OCI-M2 (cell line): ENCODE measurements around the gene NPTXR.

Experiments used
- DNase-seq: peaks from one replicate; lab custom pipeline; 2025; ENCODE audit not compliant: unreplicated experiment; lab: John Stamatoyannopoulos, UW

NPTXR gene

DNA sequence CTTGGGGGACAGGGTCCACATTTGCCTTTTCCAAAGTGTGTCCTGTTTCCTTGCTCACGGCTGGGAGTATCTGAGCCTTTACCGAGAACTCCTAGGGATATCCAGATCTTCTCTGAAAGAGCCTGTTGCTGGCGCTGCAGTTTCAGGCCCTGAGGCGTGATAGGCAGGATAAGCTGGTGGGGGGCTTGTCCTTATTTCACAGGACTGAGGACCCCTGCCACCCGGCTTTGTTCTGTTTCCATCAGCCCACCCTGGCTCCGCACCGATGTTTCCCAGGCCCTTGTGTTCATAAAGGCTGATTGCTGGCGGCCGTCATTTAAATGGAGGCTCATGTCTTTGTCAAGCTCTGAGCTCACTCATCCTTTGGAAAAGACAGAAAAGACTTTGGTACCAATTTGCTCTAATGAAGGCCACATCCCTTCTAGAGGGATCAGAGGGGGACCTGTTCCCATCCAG lies 9.4 kb upstream of the NPTXR start:
- no peak for DNase-seq

DNA sequence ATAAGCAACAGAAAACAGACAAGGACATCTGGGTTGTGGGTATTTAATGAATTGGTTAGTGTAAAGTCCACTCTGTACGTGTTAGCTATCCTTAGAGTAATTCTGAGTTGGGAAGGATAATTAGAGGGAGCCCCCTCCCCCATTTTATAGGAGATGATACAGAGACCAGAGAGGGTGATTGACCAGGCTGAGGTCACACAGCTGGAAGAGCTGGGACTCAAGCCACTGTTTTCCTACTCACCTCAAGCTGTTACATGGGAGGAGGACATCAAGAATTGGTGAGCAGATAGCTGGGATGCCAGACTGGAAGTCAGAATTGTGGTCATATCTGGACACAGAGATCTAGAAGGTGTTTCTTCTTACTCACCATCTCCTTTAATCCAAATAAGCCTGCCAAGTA lies 8.7 kb upstream of the NPTXR start:
- DNase-seq: no peak

DNA sequence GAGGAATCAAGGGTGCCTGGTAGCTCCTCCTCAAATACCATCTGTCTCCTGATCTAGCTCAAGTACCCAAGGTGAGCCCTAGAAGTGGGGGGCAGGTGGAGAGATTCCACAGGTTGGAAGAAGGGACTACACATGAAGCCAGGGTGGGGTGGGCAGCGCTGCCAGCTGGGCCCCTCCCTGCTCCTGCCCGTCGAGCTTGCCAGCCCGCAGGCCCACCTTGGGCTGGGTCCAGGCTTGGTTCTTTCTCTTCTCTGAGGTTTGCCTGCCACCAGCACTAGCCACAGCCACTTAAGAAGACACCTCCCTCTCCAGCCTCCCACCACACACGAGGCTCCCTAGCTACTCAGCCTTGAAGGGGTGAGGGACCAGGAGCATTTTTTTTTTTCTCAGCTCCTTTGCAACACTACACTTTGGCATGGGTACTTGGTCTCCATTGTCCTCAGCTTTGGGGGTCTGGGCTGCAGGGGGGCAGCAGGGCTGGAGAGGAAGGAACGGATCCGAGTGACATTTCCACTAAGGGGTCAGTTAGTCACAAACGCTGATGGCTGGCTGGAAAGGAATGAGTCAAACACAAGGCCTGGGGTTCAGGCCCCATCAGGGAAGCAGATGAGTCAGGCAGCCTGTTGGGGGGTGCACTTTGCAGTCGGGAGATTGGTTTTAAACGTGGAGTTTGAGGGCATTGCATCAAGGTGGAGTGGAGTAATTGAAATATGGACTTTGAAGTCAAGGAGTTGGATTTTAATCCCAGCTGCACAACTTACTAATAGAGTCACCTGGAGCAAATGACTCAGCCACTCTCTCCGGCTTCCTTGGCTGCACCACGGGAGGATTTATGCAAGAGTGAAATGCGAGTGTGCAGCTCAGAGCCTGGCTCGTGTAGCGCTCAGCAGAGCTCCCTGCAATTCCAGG lies 7.4 kb upstream of the NPTXR start:
- DNase-seq: no peak

DNA sequence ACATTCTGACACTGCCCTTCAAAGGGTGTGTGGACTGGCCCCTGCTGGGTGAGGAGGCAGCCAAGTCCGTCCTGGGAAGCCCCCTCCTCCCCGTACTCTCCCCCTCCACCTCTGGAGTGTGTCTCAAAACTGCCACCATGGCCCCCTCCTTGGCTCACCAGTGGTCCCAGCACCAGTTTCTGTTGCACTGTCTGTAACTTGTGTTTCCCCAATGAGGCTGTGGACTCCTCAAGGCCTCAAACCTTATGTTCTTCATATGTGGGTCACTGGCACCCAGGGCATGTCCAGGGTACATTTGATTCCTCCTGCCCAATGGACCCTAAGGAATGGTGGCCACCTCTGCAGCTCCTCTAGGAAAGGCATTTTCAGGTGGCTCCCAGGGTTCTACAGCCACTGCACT lies 6.6 kb upstream of the NPTXR start:
- no peak for DNase-seq

DNA sequence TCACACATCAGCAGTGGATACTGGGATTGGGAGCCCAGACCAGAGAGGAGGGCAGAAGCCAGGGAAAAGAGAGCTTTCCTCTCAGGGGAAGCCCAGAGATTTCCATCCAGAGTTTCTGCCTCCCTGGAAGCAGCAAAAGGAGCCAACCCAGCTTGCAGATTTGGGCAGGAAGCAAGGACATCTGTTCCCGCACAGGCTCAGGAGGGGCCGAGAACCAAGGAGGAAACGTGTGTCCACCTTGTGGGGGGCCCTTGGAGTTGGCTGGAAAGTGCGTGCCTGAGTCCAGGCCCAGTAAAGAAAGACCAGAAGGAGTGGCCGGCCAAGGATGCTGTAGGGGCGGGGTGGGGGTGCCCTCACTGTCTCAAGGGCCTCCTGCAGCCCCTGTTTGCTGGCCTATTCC lies 6.0 kb upstream of the NPTXR start:
- no peak for DNase-seq

DNA sequence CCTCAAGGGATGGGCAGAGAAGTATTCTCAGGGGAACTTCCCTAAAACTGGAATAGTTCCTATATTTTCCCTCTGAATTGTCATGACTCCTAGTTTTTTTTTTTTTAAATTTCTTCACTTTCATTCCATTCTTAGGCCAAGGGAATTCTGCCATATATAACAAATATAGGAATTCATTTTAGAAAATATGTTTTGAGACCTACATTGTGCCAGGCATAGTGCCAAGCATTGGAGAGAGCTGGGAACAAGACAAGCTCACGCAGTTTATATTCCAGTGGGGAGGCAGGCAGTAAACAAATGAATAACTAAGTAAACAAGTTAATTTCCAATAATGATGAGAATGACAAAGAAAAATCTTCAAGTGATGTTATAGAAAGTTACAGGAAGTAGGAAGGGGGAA lies 2.6 kb upstream of the NPTXR start:
- no peak for DNase-seq

DNA sequence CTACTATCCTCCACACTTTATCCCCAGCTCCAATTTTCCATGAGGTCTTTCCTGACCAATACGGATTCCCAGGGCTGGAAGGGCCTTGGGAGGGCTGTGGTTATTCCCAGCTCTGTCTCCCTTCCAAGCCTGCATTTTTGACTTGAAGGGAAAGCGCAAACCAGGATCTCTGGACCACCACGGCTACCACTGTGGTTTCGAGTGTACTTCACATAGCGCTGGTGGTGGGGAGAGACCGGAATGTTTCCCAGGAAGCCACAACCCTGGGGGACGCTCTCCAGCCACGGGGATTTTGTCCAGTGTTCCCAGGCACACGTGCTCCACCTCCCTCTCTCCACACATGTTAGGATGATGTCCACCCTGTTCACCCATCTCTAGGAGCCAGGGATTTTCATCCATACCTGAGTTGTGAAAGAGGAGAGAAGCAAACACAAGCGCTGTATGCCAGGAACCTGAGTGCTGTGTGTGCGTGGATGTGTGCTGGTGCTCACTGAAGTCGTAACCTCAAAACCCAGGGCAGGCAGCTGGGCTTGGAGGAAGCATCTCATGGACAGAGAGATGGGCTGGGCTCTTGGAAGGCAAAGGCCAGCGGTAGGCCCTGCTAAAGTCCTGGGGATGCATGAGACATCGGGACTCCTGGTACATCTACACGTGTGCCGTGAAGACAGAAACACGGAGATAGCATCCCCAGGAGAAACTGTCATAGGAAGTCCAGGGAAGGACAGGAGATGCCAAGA lies 1.3 kb upstream of the NPTXR start:
- DNase-seq: no peak

DNA sequence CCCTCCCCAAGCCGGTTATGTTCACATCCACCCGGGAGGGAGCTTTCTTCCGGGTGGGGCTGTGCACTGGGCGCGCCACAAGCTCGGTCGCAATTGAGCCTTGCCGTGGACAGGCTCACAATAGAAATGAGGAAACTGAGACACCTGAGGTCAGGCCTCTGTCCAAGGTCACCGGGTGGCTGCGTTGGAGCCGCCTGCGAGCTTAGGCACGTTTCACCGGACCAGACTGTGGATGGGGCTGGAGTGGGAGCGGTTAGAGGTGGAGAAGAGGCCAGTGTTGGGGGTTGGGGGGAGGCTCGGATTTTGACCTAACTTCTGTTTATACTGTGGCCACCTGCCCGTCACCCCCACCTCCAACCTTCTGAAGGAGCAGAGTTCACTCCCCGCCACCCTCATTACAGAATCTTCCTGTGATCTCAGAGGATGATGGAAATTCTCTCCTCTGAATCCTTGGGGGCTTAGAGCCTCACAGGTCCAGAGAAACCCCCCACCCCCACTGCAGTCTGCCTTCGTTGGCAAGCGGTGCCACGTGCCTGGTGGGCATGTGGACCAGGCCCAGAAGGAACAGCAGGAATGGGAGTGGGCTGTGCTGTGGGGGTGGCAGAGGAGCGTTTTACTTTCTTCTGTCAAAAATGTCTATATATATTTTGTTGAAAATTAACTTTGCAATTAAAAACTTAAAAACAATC lies 631 bp upstream of the NPTXR start:
- DNase-seq: no peak

DNA sequence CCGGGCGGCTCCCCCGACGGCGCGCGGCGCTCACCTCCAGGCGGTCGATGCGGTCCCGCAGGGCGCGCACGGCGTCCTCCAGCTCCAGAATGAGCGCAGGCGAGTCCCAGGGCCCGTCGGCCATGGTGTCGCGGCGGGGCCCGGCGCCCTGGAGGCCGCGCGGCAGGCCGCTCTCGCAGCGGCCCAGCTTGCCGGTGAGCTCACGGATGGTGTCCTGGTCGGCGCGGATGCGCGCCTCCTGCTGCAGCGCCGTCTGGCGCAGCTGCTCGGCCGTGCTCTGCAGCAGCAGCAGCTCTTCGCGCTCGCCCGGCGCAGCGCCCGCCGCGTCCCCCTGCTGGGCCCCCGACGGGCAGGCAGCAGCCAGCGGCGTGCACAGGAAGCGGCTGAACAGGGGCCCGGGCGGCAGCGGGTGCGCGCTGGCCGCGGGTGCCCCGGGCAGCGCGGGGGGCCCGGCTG lies 599 bp downstream of the NPTXR start:
- no peak for DNase-seq

DNA sequence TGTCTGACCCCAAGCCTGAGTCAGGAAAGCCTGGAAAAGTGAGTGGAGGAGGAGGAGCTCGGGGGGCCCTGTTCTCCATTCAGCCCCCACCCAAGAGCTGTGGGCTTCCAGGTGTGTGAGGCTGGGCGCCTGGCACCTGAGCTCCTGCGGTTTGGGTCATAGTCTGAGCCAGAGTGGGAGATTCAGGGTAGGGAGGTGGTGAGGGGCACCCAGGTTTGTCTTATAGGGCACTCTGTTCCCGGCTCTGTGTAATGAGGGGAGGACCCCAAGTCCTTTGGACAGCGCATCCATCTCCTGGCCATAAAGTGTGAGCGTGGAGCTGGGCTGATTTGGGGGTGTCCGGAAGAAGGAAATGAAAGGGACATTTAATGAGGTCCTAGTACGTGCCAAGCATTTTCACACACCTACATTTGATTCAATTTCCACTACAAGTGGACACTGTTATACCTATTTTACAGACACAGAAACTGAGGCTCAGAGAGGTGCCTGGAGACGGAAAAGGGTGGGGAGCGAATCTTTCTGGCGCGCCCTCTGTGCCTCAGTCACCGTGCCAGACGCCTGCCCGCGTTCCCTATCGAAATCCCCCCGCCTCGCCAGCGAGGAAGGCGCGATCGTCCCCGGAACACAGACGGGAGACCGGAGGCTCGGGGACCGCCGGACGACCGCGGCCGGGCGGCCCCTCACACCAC lies 1.2 kb downstream of the NPTXR start:
- no peak for DNase-seq

DNA sequence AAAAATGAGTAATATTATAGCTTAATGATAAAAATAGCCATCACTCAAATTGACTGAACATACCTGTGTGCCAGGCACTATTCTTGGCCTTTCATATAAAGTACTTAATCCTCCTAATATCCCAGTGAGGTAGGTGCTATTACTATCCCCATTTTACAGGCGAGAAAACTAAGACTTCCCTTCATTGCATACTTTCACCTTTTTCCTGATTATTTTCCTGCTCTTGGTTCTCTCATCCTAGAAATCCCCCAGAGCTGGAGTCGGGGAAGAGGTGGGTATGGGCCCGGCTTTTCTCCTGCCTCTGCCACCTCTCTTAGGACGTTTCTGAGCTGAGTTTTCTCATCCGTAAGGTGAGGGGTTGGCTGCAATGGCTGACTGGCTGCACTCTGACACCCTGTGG lies 2.2 kb downstream of the NPTXR start:
- DNase-seq: no peak

DNA sequence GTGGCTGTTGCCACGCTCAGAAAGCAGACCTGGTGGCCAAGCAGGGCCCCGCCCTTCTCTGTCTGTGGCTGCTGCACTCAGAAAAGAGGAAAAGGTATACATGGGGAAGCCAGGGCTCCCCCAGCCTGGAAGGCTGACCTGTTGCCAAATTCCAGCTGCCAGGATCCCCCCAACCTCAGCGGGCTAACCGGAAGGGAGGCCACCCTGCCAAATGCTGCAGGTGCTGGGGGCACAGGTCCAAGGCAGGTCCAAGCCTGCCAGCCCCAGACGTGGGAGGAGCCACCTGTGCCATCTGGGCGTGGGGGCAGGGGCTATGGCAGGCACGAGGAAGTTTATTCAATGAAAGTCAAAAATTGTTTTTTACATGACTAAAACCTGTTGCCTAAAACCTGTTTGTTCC lies 2.6 kb downstream of the NPTXR start:
- no peak for DNase-seq

DNA sequence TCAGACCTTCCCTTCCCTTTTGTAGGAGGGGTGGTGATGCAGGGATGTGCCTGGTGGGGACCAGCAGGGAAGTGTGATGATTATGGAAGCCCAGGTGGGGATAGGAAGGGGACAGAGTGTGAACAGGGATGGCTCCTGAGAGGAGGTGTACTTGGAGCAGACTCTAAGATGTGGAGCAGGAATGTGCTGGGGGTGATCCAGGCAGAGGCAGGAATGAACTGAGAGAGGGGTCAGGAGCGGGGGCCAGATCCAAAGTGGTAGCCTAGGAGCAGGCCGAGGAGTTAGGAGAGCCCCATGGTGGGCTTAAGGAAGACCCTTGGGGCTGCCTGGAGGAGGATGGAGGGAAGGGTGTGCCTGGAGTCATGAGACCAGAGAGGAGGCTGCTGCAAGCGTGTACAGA lies 3.7 kb downstream of the NPTXR start:
- no peak for DNase-seq

DNA sequence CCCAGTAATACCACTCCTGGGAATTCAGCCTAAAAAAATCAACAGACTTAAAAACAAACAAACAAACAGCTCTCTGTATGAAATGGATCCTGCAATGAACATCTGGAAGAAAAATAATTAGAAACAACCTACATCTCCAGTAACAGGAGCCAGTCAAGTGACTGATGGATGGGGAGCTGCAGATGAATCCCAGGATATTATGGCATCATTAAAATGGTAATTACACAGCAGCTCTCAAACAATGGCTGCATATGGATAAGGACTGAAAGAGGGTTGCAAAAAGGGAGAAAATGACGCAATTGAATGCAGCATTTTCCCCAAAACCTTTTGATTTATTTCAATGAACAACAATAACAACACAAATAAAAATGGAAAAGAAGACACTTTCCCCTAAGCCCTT lies 4.1 kb downstream of the NPTXR start:
- DNase-seq: no peak

DNA sequence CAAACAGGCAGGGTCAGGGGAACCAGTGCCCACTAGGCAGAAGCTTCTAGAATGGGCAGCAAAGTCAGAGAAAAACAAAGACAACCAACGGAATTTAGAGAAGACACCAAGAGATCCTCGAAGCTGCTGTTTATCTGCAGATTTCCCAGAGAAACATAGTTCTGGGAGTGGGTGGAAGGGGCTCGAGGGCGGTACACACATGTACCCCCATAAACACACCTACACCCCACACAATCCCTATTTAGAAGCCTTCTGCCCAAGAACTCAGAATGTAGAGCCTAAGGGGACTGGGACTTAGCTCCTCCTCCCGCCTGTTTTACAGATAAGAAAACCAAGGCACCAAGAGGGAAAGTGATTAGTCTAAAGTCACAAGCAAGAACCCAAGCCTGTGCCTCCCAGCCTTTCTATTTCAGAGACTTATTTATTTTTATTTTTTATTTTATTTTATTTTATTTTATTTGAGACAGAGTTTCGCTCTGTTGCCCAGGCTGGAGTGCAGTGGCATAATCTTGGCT lies 6.4 kb downstream of the NPTXR start:
- no peak for DNase-seq

DNA sequence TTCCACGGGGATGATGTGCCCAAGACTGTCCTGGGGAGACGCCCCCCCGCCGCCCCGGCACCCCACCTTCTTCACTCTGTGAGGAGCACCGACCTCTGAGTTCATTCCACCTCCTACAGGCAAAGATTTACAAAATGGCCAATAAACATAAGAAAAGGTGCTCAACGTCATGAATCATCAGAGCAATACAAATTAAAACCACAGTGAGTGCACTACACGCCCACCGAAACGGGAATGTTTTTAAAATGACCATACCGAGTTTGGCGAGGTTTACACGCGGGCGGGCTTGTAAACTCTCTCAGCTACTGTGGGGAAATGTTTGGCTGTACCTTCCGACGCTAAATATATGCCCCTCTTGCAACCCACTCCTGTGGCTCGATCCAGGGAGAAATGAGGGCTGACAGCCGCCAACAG lies 7.9 kb downstream of the NPTXR start:
- no peak for DNase-seq

DNA sequence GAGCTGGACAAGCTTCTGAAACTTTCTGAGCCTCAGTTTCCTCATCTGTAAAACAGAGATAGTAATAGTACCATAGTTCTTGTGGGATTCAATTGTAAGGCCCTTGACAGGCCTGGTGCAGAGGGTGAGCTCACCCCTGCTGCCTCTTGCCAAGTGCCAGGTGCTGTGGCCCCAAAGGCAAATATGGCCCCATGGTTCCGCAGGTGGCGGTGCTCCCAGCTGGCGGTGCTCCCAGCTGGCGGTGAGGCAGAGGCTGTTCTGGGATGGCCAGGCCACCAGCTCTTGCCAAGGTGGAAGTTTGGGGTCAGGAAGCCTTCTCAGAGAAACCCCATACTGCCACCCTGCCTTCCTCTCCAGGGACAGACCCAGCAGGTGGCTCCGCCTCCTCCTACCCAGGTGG lies 8.8 kb downstream of the NPTXR start:
- no peak for DNase-seq

DNA sequence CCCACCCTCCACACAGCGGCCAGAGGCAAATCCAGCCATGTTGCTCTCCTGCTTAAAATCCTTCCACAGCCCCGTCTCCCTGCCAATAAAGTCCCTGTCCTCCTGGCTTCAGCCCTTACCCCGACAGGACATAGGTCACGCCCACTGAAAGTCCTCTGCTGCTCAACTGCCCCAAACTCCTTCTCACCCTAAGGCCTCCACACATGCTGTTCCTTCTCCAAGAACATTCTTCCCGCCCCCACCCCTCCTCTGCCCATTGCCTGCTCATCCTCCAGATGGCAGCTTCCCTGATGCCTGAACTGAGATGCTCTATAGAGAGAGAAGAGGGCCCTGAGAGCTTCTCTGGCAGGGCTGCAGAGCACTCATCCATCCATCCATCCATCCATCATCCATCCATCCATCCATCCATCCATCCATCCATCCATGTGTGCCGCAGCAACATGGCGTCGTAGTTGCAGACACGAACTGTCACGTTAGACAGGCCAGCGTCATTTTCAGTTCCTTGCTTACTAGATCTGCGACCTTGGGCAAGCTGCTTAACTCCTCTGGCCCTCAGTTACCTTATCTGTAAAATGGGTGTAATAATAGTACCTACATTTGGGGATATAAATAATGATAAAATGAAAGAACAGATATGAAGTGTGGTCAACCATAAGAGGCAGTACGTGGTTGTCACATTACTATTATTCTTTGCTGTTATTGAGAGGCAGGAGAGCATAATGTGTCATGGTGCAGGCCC lies 9.4 kb downstream of the NPTXR start:
- no peak for DNase-seq

DNA sequence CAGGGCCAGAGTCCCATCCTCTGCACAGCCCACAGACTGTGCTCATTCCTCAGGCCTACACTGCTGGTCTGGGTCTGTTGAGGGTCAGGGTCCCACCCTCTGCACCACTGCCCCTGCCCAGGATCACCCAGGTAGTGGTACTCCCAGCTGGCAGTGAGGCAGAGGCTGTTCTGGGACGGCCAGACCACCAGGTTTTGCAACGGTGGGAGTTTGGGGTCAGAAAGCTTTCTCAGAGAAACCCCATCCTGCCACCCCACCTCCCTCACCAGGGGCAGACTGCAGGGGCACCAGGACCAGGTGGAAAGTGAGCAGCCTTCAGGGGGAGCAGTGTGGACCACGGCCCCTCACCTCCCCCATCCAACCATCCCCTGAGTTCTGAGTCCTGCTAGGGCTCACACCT lies 10.8 kb downstream of the NPTXR start:
- DNase-seq: no peak
